Mammary epithelial cell (primary cell): ENCODE measurements around the gene PAPSS2.

Experiments used
- CTCF ChIP-seq, 2 donors: IDR thresholded peaks in 1 of 2; conservative IDR thresholded peaks in 1 of 2; 2 replicates each; pipeline ENCODE4 v1.5.1; 2011 to 2012; ENCODE audit warnings: inconsistent platforms in 2 of 2, low read length in 2 of 2, mild to moderate bottlenecking in 2 of 2, control low read depth in 1 of 2, low read depth in 1 of 2; ENCODE audit not compliant: insufficient read depth in 1 of 2; ENCODE audit errors: extremely low read depth in 1 of 2
- EZH2 ChIP-seq: IDR thresholded peaks from 2 replicates; pipeline ENCODE4 v1.6.1; 2012; ENCODE audit warnings: low read length, inconsistent platforms, borderline replicate concordance

GRCh38 chr10:87703771-87704170 is 44.1 kb downstream of the PAPSS2 start:
- TF ChIP-seq CTCF (conservative IDR thresholded peaks at IDR 0.05 in 1 of 2, IDR thresholded peaks at IDR 0.05 in 1 of 2; ENCODE audit: extremely low read depth in 1 of 2, insufficient read depth in 1 of 2, low read depth in 1 of 2, low read length in 2 of 2), result no peak
- TF ChIP-seq EZH2, result no peak
